Measurements from ENCODE around the gene GNA15. TPM values are rescaled to one million over a fixed set of nuclear protein-coding genes. Genes with fewer than 3 reads are reported as not detected.
"Not testable (repeated sequence)": the region's sequence is repeated elsewhere in the genome, so short reads cannot be mapped to it uniquely, and the experiment has no call there.

Gene GNA15
- polyA plus RNA-seq, 1 experiment: 0.06 TPM

GRCh38 chr19:3201072-3201700 lies 65.4 kb downstream of the GNA15 start:
- no peak for DNase-seq (ENCODE audit: low read depth)
- no peak for TF ChIP-seq CTCF (IDR thresholded peaks at IDR 0.05; ENCODE audit: insufficient read depth, low read depth, low read length)
- ChIA-PET POLR2A (no interaction called here), CTCF (interaction anchor here (3.0 kb wide), 1 partner anchor 250 kb away, joined by 13 read pairs; no protein-coding TSS in a partner anchor)
- Histone ChIP-seq H3K4me3 (ENCODE audit: low read depth, low read length) (no peak overlapping the region), H3K27me3 (ENCODE audit: control insufficient read depth, insufficient read depth, low read length) (no peaks in the 10 kb centered on the region), H3K36me3 (ENCODE audit: control insufficient read depth, insufficient read depth, low read length) (peaks cover 10% of the 10 kb centered on the region)

- POLR2A ChIA-PET: no interaction called here
- Histone ChIP-seq H3K27me3 (ENCODE audit: control insufficient read depth, insufficient read depth, low read length) (no peaks in the 10 kb centered on the region), H3K4me3 (ENCODE audit: low read depth, low read length) (no peak overlapping the region), H3K36me3 (ENCODE audit: control insufficient read depth, insufficient read depth, low read length) (peaks cover 11% of the 10 kb centered on the region)
- no peak for TF ChIP-seq CTCF (IDR thresholded peaks at IDR 0.05; ENCODE audit: insufficient read depth, low read depth, low read length)
- no peak for DNase-seq (ENCODE audit: low read depth)
- CTCF ChIA-PET: interaction anchor here (1.1 to 3.0 kb wide), 2 partner anchors 10 to 251 kb away, joined by 4 to 13 read pairs; no protein-coding TSS in a partner anchor
Observed at GRCh38 chr19:3201911-3202310, 66.1 kb downstream of the GNA15 start.

DNA sequence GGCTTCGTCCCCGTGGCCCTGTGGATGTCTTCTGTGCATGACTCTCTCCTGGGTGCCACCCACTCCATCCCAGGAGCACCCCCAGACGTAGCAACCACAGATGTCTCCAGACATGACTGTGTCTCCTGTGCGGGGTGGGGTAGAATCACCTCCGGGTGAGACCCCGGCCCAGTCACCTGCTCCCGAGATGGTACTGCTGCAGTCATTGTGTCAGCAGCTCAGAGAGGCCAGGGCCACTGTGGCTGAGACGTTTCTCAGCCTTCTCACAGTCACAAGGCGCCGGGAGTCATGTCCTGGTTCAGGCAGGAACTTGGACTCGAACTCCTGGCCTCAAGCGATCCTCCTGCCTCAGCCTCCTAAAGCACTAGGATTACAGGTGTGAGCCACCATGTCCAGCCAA lies 66.5 kb downstream of the GNA15 start:
- Histone ChIP-seq H3K4me3 (ENCODE audit: low read depth, low read length) (no peak overlapping the region), H3K36me3 (ENCODE audit: control insufficient read depth, insufficient read depth, low read length) (peaks cover 14% of the 10 kb centered on the region), H3K27me3 (ENCODE audit: control insufficient read depth, insufficient read depth, low read length) (no peaks in the 10 kb centered on the region)
- POLR2A ChIA-PET: no interaction called here
- TF ChIP-seq CTCF (IDR thresholded peaks at IDR 0.05; ENCODE audit: insufficient read depth, low read depth, low read length): no peak
- CTCF ChIA-PET: interaction anchor here (1.1 to 3.0 kb wide), 2 partner anchors 9 to 252 kb away, joined by 4 to 13 read pairs; no protein-coding TSS in a partner anchor
- DNase-seq (ENCODE audit: low read depth): no peak

DNA sequence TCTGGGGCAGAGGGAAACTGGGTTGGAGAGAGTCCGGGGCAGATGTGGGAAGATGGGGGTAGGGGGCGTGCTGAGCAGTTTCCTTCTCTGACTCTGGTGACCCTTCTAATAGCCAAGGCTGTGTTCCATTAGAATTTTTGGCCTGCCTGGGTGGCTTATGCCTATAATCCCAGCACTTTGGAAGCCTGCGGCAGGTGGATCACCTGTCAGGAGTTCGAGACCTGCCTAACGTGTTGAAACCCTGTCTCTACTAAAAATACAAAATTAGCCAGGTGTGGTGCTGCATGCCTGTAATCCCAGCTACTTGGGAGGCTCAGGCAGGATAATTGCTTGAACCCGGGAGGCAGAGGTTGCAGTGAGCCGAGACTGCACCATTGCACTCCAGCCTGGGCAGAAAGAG lies 67.1 kb downstream of the GNA15 start:
- DNase-seq (ENCODE audit: low read depth); POLR2A ChIA-PET; H3K4me3 ChIP-seq (ENCODE audit: low read depth, low read length); H3K27me3 ChIP-seq (ENCODE audit: control insufficient read depth, insufficient read depth, low read length): not testable (repeated sequence)
- CTCF ChIA-PET: interaction anchor here (1.1 to 3.0 kb wide), 2 partner anchors 9 to 252 kb away, joined by 4 to 13 read pairs; no protein-coding TSS in a partner anchor
- H3K36me3 ChIP-seq (ENCODE audit: control insufficient read depth, insufficient read depth, low read length): peaks cover 17% of the 10 kb centered on the region

DNA sequence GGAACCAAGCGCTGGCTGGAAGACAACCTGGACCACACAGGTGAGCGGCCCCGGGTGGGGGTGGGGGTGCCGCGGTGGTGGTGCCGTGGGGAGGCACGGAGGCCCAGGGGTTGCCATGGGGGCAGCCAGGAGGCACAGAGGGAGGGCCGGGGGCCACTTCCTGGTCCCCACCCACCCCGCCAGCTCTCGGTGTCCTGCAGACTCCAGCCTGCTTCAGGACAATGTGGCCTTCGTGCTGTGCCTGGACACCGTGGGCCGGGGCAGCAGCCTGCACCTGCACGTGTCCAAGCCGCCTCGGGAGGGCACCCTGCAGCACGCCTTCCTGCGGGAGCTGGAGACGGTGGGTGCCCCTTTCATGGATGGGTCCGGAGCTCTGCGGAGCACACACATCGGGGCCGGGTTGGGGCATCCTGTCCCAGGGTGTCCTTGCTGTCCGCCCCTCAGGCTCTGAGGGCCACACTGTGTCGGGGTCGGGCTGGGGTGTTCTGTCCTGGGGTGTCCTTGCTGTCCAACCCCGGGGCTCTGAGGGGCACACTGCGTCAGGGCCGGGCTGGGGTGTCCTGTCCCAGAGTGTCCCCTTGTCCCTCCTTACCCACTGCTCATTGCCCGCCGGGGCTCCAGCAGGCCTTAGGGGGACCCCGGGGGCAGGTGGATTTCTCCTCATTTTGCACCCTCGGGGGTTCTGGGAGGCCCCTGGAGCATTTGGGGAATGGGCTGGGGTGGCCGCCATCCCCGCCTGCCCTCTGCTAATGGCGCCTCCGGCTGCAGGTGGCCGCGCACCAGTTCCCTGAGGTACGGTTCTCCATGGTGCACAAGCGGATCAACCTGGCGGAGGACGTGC lies 68.2 kb downstream of the GNA15 start:
- DNase-seq (ENCODE audit: low read depth): no peak

More for the DNA sequence above, 68.2 kb downstream of the GNA15 start:
- POLR2A ChIA-PET: no interaction called here
- H3K36me3 ChIP-seq (ENCODE audit: control insufficient read depth, insufficient read depth, low read length): peaks cover 23% of the 10 kb centered on the region
- no peak for TF ChIP-seq CTCF (IDR thresholded peaks at IDR 0.05; ENCODE audit: insufficient read depth, low read depth, low read length)
- H3K4me3 ChIP-seq (ENCODE audit: low read depth, low read length): no peak overlapping the region
- H3K27me3 ChIP-seq (ENCODE audit: control insufficient read depth, insufficient read depth, low read length): no peaks in the 10 kb centered on the region
- CTCF ChIA-PET: interaction anchor here (3.0 kb wide), 1 partner anchor 253 kb away, joined by 13 read pairs; no protein-coding TSS in a partner anchor

Measured in BJ (cell line).